Anterior cingulate cortex (tissue), 58 donors: ENCODE results near the gene ZMIZ1.

Experiments
- DNase-seq, 58 donors: peaks; one replicate each; lab custom pipeline; 2025; lab: John Stamatoyannopoulos, UW

ZMIZ1 gene

GRCh38 chr10:79094412-79095175 is 25.8 kb downstream of the ZMIZ1 start:
- no peak for DNase-seq

- no peak for DNase-seq
Observed at GRCh38 chr10:79095316-79095715, 26.6 kb downstream of the ZMIZ1 start.

GRCh38 chr10:79096514-79096913 is 27.7 kb downstream of the ZMIZ1 start:
- DNase-seq = no peak

- peak in 1 of 58 donors; percentile 23 for DNase-seq
Observed at GRCh38 chr10:79097021-79097872, 28.5 kb downstream of the ZMIZ1 start.

- DNase-seq = no peak
Observed at GRCh38 chr10:79098061-79098460, 29.3 kb downstream of the ZMIZ1 start.

GRCh38 chr10:79098596-79099015 is 29.8 kb downstream of the ZMIZ1 start:
- no peak for DNase-seq

- DNase-seq = no peak
Observed at GRCh38 chr10:79099898-79100448, 31.2 kb downstream of the ZMIZ1 start.

GRCh38 chr10:79100771-79101170 is 32.0 kb downstream of the ZMIZ1 start:
- DNase-seq = no peak

- DNase-seq = peak in 7 of 58 donors; percentile 5 to 39 (median 32)
Observed at GRCh38 chr10:79101560-79102497, 33.1 kb downstream of the ZMIZ1 start.

- DNase-seq = no peak
Observed at GRCh38 chr10:79102498-79102874, 33.7 kb downstream of the ZMIZ1 start.

GRCh38 chr10:79103129-79103528 is 34.4 kb downstream of the ZMIZ1 start:
- DNase-seq = no peak

GRCh38 chr10:79103585-79103984 is 34.8 kb downstream of the ZMIZ1 start:
- DNase-seq = no peak

GRCh38 chr10:79105150-79105739 is 36.5 kb downstream of the ZMIZ1 start:
- DNase-seq = no peak

- DNase-seq = no peak
Observed at GRCh38 chr10:79105818-79106217, 37.1 kb downstream of the ZMIZ1 start.

GRCh38 chr10:79106256-79107050 is 37.7 kb downstream of the ZMIZ1 start:
- no peak for DNase-seq

- no peak for DNase-seq
Observed at GRCh38 chr10:79107736-79108264, 39.0 kb downstream of the ZMIZ1 start.

- DNase-seq = no peak
Observed at GRCh38 chr10:79108728-79109127, 40.0 kb downstream of the ZMIZ1 start.

GRCh38 chr10:79111427-79111826 is 42.7 kb downstream of the ZMIZ1 start:
- no peak for DNase-seq
